HEK293T (cell line): ENCODE data around the gene HSDL2.
"Not testable (repeated sequence)": the region's sequence is repeated elsewhere in the genome, so short reads cannot be mapped to it uniquely, and the experiment has no call there.

Experiments used
- FOXK2 ChIP-seq: fragments of 450-650 bp; IDR thresholded peaks from 2 replicates; pipeline ENCODE4 v1.6.1; 2016; ENCODE audit warnings: mild to moderate bottlenecking
- SP1 ChIP-seq: fragments of 450-650 bp; IDR thresholded peaks from 2 replicates; pipeline ENCODE4 v1.6.1; 2017
- SUZ12 ChIP-seq: fragments of 450-650 bp; IDR thresholded peaks from 2 replicates; pipeline ENCODE4 v1.6.1; 2016; ENCODE audit warnings: mild to moderate bottlenecking

GRCh38 chr9:112413728-112414127 lies 33.8 kb downstream of the HSDL2 start:
- TF ChIP-seq SP1, SUZ12, FOXK2: not testable (repeated sequence)
